HG02943 (cell line): ENCODE results near the gene GMEB2.
"Not testable (repeated sequence)": the region's sequence is repeated elsewhere in the genome, so short reads cannot be mapped to it uniquely, and the experiment has no call there.

Source experiments
- ATAC-seq: cut with Tn5 transposase; IDR thresholded peaks from one replicate; pipeline ENCODE4 v1.9.1; 2021; ENCODE audit warnings: mild to moderate bottlenecking, low read depth, moderate library complexity; ENCODE audit not compliant: unreplicated experiment

Gene GMEB2

DNA sequence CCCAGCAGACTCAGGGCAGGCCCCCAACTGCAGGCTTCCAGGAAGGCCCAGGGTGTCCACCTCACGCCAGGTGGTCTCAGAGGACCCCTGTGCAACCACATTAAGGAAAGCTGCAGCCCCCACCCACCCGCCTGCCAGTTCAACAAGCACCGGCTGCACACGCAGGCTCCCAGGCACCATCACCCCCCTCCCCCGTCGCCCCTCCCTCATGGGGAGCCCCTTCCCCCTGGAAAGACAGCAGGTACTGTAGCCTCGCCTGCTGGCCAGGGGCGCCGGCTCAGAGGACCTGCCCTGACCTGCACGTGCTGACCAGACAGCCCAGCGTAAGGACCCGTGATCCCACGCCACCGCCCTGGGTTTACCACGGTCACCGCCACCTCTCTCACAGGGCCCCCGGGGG is 13.8 kb upstream of the GMEB2 start:
- not testable (repeated sequence) for ATAC-seq

DNA sequence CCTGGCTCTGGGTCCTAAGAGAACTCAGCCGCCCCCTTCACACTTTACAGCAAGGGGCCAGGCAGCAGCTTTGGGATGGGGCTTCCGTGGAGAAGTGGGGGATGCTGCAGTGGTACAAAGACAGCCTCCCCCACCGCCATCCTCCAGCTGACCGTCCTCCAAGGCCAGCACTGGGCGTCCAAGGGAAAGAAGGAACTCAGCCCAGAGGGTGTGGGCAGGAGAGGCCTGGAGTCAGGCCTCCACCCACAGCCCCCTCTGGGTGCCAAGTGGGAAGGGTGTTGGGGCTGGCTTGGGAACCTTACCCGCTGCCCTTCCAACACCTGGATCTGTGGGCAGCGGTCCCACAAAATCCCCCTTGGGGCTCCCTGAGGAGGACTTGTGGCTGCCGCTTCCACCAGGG is 13.2 kb upstream of the GMEB2 start:
- ATAC-seq, result no peak

DNA sequence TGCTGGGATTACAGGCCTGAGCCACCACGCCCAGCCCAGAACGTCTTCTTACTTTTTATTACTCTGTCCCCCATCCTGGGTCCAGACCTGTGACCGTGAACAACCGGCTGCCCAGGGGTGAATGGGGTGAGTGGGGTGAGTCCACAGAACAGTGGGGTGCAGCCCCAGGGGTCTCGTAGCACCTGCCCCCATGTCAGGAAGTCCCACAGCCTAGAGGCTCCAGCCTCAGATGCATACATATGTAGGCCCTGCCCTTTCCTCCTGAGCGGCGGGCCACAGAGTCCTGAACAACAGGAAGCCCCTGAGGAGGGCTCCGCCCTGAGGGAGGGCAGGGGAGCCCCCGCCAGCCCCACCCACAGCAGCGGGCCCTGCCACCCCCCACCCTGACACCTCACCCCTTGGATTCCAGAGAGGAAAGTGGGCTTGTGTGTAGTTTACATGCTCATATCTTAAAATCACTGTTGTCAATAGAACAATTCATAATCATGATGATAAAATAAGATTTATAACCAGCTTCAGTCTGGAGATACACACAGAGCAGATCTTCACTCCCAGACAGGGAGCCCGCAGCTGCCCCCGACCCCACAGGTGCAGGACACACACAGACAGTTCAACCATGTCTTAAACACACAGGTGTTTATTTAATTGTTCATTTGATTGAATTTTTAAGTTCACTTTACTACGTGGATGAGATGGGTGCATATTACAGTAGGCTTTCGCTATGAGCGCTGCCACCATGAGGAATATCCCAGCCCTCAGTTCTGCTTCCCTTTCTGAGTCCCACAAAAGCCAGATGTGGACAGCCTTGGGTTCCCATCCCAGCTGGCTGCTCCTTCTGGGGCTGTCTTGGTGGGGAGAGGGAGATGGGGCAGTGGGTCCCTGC is 12.4 kb upstream of the GMEB2 start:
- ATAC-seq, result no peak

DNA sequence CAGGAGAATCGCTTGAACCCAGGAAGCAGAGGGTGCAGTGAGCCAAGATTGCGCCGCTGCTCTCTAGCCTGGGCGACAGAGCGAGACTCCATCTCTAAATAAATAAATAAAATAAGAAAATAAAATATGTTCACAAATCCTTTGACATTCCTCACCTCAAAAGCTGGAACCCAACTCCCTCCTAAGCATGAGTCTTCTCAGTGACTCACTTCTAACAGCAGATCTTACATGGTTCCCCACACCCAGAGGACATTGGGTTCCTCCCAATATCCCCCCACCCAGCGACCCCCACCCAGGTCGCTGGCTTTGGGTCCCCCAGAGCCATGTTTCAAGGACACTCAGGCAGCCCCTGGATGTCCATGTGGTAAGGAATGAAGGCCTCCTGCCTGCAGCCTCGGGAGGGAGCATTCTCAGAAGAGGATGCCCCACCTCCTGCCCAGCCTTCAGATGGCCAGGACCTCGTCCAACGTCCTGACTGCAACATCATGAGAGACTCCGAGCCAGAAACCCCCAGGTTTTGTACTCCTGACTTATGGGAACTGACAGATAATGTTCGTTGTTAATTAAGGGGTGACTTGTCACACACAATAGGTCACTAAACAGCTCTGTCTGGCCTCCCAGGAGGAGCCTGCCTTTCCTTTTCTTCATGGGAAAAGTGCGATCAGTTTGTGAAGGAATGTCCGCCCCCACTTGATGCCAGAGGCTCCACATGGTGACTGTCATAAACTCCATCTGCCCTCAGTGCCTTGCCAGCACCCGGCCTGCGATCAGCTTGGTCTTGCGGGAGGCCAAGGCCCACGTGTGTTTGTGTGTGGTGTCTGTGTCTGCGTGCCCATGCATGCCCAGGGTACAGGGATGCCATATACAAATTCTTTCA is 10.1 kb upstream of the GMEB2 start:
- ATAC-seq, result no peak

DNA sequence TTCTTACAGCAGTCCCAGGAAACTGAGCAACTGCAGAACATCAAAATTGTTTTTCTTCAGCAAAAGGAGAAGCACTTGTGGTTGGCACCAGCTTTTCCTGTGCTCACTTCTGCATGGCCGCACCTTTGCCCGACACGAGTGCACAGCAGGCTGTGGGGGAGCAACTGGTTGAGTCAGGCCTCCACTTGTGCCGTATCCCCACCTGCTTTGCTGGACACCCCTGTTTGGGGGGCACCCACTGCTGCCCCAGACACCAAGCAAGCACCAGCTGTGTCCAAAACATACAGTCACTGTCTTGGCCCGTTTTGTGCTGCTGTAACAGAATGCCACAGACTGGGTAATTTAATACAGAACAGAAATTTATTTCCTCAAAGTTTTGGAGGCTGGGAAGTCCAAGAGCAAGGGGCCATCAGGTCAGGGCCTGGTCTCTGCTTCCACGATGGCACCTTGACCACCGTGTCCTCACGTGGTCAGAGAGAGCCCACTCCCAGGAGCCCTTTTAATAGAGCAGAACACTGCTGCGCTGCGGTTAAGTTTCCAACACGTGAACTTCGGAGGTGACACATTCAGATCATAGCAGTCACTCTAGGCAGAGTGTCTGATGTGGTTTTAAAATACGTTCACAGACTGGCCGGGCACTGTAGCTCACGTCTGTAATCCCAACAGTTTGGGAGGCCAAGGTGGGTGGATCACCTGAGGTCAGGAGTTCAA is 8.7 kb upstream of the GMEB2 start:
- no peak for ATAC-seq

DNA sequence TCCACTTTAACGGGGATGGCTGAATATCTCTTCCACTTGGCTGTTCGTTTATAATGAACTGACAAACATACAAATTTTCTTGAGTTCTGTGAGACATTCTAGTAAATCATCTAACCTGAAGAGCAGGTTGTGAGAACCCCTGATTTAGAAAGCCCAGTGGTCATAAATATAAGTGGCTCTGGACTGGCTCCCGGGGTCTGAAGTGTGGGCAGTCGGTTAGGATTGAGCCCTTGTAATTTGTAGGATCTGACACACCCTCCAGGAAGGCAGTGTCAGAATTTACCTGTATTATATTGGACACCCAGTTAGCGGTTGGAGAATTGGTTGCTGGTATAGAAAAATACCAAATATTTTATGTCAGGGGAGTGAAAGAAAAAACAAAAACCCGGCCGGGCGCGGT is 6.8 kb upstream of the GMEB2 start:
- ATAC-seq, result no peak

DNA sequence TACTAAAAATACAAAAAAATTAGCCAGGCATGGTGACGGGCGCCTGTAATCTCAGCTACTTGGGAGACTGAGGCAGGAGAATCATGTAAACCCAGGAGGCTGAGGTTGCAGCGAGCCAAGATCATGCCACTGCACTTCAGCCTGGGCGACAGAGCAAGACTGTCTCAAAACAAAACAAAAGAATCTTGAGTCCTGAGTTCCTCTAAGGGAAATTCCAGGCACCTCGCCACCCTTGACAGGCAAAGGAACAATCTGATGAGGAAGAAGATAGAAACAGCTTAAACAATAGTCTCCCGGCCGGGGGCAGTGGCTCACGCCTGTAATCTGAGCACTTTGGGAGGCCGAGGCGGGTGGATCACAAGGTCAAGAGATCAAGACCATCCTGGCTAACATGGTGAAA is 4.5 kb upstream of the GMEB2 start:
- not testable (repeated sequence) for ATAC-seq

DNA sequence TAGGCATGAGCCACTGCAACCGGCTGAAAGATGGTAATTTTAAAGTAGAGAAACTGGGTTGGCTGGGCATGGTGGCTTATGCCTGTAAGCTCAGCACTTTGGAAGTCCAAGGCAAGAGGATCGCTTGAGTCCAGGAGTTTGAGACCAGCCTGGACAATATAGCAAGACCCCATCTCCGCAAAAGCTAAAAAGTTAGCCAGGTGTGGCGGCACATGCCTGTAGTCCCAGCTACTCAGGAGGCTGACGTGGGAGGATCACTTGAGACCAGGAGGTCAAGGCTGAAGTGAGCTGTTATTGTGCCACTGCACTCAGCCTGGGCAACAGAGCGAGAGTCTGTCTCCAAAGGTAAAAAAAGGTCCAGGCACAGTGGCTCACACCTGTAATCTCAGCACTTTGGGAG is 4.1 kb upstream of the GMEB2 start:
- not testable (repeated sequence) for ATAC-seq

DNA sequence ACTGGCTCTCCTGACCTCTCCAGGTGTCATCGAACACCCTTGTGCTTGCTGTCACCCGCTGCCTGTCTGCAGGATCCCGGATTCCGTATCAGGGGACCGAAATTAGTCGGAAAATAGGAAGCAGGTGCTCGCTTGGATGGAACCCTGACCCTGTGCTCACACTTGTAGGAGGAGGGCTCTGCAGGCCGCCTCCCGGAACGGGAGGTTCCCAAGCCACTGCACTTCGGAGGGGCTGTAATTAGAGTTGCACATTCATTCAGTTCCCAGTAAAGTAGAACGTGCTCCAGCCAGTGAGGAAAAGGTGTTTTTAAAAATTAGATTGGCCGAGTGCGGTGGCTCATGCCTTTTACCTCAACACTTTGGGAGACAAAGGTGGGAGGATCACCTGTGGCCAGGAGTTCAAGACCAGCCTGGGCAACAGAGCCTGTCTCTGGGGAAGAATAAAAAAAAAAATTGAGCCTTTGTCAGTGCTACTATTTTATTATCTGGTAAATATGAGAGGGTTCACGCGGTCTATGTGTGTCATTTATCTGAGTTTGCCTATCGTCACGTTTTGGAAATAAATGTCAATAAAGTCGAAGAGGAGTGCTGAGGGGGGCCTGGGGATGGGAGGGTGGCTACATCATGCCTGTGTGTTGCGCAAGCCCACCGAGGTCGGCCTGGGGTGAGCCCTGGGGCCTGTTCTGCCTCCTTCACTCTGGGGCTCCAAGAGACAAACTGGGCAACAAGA is 1.5 kb upstream of the GMEB2 start:
- ATAC-seq, result no peak

DNA sequence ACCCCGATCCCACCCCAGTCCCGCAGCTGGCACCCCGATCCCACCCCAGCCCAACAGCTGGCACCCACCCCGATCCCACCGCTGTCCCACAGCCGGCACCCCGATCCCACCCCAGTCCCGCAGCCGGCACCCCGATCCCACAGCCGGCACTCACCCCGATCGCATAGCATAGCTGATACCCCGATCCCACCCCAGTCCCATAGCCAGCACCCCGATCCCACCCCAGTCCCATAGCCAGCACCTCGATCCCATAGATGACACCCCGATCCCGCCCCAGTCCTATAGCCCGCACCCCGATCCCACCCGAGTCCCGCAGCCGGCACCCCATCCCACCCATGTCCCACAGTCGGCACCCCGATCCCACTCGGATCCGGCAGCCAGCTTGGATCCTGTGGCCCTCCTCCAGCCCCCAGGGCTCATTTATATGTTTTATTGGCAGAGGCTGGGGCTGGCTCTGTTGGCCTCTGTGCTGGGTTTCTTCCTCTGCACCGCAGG is 897 bp upstream of the GMEB2 start:
- no peak for ATAC-seq

DNA sequence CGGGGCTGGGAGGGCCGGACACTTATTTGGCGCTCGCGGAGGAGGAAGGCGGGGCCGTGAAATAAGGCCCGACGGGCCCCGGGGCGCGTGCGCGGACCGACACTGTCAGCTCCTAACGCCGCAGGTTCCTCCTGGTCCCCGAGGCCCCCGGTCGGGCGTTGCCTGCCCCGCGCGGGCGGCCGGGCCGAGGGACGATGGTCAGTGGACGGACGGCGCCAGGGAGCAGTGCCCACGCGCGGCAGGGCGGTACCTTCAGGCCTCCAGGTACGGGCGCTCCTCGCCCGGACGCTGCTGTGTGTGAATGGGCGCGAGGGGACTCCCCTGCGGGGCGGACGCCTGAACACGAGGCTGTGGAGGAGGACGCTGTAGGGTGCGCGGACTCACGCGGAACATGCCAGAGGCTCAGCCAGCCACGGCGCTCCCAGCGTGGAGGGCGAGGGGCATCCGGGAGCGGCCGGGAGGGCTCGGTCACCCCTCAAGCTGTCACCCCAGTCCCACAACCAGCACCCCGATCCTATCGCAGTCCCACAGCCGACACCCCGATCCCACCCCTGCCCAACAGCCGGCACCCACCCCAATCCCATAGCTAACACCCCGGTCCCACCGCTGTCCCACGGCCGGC is 339 bp upstream of the GMEB2 start:
- ATAC-seq, result peak; percentile 68

DNA sequence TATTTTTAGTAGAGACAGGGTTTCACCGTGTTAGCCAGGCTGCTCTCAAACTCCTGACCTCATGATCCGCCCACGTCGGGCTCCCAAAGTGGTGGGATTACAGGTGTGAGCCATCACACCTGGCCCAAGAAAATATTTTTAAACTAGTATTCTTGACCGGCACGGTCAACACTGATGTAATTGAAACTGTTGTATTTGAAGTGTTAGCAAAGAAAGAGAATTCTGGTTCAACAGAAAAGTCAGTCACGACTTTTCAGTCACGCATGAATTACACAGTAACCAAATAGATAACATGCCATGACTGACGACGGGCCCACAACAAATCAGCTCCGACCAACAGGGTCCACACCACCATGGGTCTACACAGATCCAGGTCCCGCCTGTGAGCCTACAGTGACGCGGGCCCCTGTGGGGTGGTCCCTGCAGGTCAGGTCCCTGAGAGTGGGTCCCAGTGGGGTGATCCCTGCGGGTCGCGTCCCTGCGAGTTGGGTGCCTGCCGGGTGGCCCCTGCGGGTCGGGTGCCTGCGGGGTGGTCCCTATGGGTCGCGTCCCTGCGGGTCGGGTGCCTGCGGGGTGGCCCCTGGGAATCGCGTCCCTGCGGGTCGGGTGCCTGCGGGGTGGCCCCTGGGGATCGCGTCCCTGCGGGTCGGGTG is 1.0 kb downstream of the GMEB2 start:
- no peak for ATAC-seq

DNA sequence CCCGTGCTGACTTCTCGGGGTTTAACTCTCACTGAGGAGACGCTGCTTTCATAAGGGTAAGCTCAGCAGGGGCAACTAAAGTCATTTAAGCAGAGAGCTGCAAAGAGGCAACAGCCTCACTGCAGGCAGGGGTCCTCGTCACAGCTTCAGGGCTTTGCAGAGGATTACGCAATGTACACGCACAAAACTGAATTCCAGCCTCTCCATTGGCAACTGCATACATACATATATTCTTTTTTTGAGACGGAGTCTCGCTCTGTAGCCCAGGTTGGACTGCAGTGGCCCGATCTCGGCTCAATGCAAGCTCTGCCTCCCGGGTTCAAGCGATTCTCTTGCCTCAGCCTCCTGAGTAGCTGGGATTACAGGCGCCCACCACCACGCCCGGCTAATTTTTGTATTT is 2.4 kb downstream of the GMEB2 start:
- no peak for ATAC-seq

DNA sequence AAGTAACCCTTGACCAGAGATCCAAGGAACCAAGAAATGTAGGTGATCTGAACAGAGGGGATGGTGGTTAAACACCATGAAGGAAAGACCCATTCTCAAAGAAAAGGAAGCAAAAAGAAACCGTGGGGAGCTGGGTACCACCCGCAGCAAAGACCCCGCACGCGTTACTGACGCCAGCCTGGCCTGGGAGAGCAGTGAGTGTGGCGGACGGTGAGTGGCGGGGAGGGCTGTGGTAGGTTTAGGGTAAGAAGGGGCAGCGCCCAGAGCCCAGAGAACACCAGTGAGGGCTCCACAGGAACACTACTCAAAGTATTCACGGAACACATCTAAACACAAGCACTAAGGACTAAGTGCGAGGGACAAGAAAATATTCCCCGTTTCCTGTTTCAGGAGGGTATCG is 4.2 kb downstream of the GMEB2 start:
- ATAC-seq, result no peak

DNA sequence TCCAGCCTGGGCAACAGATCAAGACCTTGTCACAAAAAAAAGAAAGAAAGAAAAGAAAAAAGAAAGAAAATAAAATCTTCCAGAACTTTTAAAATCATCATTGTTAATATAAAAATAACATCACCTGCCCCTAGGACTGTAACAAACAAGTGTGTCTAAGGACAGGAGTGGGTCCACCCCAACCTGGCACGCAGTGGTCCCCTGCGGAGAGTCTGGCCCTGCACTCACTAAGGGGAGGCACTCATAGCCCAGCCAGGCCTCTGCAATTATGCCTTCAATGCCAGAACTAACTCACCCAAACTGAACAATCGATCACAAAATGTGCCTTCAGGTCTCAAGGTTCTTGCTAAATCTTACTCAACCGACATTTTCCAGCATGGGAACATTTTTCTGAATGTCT is 4.8 kb downstream of the GMEB2 start:
- no peak for ATAC-seq

DNA sequence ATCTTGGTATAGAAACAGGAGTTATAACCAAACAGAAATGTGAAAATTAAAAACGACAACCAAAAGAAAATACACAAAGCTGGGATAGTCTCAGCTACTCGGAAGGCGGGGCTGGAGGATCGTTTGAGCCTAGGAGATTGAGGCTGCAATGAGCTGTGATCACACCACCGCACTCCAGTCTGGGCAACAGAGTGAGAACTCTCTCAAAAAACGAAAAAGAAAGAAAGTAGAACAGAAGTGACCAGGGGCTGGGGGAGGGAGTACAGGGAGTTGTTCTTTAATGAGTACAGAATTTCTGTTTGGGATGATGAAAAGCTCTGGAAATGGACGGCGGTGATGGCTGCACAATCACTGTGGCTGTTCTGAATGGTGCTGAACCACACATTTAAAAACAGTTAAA is 5.9 kb downstream of the GMEB2 start:
- ATAC-seq, result no peak

DNA sequence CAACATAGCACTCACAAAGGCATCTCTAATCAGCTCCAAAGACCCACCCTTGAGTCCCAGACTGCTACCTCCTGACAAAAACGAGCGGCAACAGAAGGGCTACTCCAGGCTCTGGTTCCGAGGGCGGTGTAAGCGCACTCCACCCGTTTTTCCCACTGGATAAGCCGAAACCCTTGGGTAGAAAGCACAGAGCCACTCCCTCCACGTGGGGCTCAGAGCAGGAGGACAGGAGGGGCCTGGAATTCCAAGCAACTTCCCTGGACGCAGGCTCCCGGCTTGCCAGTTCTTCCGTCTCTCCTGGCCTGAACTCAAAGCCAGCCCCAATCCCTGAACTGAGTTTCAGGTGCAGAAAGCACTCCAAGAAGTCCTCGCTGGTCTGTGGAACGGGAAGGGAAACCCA is 7.4 kb downstream of the GMEB2 start:
- no peak for ATAC-seq

DNA sequence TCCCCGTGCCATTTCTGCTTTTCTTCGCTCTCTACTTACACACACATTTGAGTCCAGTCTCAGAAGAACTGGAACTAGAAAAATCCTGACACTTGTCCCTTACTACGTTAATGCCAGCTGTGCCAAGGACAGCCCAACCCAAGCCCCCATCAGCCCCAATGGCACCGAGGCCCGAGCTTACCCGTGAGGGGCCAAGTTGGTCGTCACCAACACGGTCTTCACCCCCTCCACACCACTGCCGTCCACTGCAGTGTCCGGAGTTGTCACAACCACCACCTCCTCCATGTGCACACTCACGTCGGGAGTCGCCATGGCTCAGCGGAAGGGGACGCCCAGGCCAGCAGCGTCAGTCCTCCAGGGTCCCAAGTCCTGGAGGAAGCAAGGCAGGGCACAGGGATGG is 7.8 kb downstream of the GMEB2 start:
- ATAC-seq, result no peak

DNA sequence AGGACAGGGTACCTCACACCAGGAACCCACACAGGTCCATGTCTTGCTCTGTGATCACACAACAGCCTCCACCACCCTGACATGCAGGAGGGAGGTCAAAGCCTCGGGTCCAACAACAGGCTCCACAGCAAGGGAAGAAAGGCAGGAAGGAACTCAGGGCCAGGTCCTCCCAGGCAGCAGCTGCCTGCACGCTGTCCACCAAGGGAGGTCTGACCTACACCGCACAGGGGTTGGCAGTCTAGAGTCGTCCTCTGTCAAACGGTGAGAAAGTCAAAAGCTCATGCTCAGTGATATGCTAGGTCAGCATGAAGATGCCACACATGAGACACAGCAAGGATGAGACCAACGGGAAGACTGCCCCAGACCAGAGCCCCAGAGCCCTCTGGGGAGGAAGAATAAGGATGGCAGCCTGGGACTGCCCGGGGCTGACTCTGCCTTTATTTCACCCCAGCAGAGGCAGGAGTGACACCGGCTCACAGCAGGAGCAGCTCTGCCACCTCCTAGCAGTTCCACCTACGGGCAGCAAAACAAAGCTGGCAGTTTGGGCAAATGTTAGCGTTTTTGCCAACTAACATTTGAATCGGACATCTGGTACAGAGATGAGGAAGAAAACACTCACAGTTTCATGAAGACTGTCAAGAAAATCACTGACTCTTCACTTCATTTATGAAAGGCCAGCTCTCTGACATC is 8.5 kb downstream of the GMEB2 start:
- no peak for ATAC-seq
